ENCODE results near the gene LRP8. TPM values are rescaled to one million over a fixed set of nuclear protein-coding genes. Genes with fewer than 3 reads are reported as not detected.

Gene LRP8
- total RNA-seq, 1 donor from 2014 or later: 15.8 TPM

GRCh38 chr1:53310847-53311681, 16.8 kb downstream of the LRP8 start:
- Mint-ChIP-seq H3K4me1 (ENCODE audit: unreplicated experiment) (peaks cover 19% of the 10 kb centered on the region), H3K9me3 (ENCODE audit: unreplicated experiment) (no peaks in the 10 kb centered on the region), H3K4me3 (ENCODE audit: unreplicated experiment) (no peak overlapping the region), H3K27ac (ENCODE audit: unreplicated experiment) (no peak overlapping the region), H3K36me3 (ENCODE audit: low read depth, unreplicated experiment) (peaks cover 14% of the 10 kb centered on the region), H3K27me3 (ENCODE audit: unreplicated experiment) (peaks cover 11% of the 10 kb centered on the region)
- no peak for DNase-seq (ENCODE audit: low spot score)
- TF ChIP-seq, protein P1, sequence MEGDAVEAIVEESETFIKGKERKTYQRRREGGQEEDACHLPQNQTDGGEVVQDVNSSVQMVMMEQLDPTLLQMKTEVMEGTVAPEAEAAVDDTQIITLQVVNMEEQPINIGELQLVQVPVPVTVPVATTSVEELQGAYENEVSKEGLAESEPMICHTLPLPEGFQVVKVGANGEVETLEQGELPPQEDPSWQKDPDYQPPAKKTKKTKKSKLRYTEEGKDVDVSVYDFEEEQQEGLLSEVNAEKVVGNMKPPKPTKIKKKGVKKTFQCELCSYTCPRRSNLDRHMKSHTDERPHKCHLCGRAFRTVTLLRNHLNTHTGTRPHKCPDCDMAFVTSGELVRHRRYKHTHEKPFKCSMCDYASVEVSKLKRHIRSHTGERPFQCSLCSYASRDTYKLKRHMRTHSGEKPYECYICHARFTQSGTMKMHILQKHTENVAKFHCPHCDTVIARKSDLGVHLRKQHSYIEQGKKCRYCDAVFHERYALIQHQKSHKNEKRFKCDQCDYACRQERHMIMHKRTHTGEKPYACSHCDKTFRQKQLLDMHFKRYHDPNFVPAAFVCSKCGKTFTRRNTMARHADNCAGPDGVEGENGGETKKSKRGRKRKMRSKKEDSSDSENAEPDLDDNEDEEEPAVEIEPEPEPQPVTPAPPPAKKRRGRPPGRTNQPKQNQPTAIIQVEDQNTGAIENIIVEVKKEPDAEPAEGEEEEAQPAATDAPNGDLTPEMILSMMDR (IDR thresholded peaks at IDR 0.05; ENCODE audit: unreplicated experiment): no peak

- no peak for DNase-seq (ENCODE audit: low spot score)
- H3K4me1 Mint-ChIP-seq (ENCODE audit: unreplicated experiment): peaks cover 15% of the 10 kb centered on the region
- TF ChIP-seq, protein P1 (IDR thresholded peaks at IDR 0.05; ENCODE audit: unreplicated experiment): no peak
- no peak overlapping the region for H3K4me3 Mint-ChIP-seq (ENCODE audit: unreplicated experiment)
- peaks cover 11% of the 10 kb centered on the region for H3K27me3 Mint-ChIP-seq (ENCODE audit: unreplicated experiment)
- H3K36me3 Mint-ChIP-seq (ENCODE audit: low read depth, unreplicated experiment): peaks cover 14% of the 10 kb centered on the region
- no peaks in the 10 kb centered on the region for H3K9me3 Mint-ChIP-seq (ENCODE audit: unreplicated experiment)
- no peak overlapping the region for H3K27ac Mint-ChIP-seq (ENCODE audit: unreplicated experiment)
Measured at GRCh38 chr1:53309802-53310201, 18.1 kb downstream of the LRP8 start.

- Mint-ChIP-seq H3K27me3 (ENCODE audit: unreplicated experiment) (peaks cover 11% of the 10 kb centered on the region), H3K4me3 (ENCODE audit: unreplicated experiment) (no peak overlapping the region), H3K4me1 (ENCODE audit: unreplicated experiment) (peaks cover 13% of the 10 kb centered on the region), H3K36me3 (ENCODE audit: low read depth, unreplicated experiment) (peaks cover 11% of the 10 kb centered on the region), H3K27ac (ENCODE audit: unreplicated experiment) (no peak overlapping the region), H3K9me3 (ENCODE audit: unreplicated experiment) (no peaks in the 10 kb centered on the region)
- TF ChIP-seq, protein P1 (IDR thresholded peaks at IDR 0.05; ENCODE audit: unreplicated experiment): no peak
- no peak for DNase-seq (ENCODE audit: low spot score)
Measured at GRCh38 chr1:53308506-53308905, 19.4 kb downstream of the LRP8 start.

- Mint-ChIP-seq H3K9me3 (ENCODE audit: unreplicated experiment) (no peaks in the 10 kb centered on the region), H3K27ac (ENCODE audit: unreplicated experiment) (peak overlapping the region; percentile 41), H3K4me1 (ENCODE audit: unreplicated experiment) (peaks cover 12% of the 10 kb centered on the region), H3K27me3 (ENCODE audit: unreplicated experiment) (peaks cover 11% of the 10 kb centered on the region), H3K36me3 (ENCODE audit: low read depth, unreplicated experiment) (peaks cover 8% of the 10 kb centered on the region), H3K4me3 (ENCODE audit: unreplicated experiment) (no peak overlapping the region)
- TF ChIP-seq, protein P1 (IDR thresholded peaks at IDR 0.05; ENCODE audit: unreplicated experiment): no peak
- no peak for DNase-seq (ENCODE audit: low spot score)
Measured at GRCh38 chr1:53307037-53307436, 20.8 kb downstream of the LRP8 start.

DNA sequence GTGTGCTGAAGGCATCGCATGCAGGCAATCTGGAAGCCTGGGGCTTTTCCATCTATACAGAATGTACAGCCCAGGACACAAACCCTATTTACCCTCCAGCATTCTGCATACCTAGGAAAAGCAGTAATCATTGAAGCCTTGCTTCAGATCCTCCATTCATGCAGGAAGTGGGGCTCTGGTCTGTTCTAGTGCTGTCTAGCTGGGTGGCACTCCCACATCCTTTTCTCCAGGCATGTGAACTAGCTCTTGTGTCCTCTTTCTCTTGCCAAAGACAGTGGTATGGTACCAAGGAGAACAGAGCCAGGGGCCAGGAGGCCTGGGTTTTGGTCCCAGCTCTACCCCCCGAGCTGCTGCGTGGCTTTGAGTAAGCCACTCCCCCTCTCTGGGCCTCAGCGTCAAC, 21.7 kb downstream of the LRP8 start:
- Mint-ChIP-seq H3K4me1 (ENCODE audit: unreplicated experiment) (peaks cover 12% of the 10 kb centered on the region), H3K4me3 (ENCODE audit: unreplicated experiment) (no peak overlapping the region), H3K9me3 (ENCODE audit: unreplicated experiment) (no peaks in the 10 kb centered on the region), H3K27me3 (ENCODE audit: unreplicated experiment) (peaks cover 9% of the 10 kb centered on the region), H3K27ac (ENCODE audit: unreplicated experiment) (no peak overlapping the region), H3K36me3 (ENCODE audit: low read depth, unreplicated experiment) (peaks cover 4% of the 10 kb centered on the region)
- no peak for DNase-seq (ENCODE audit: low spot score)
- TF ChIP-seq, protein P1 (IDR thresholded peaks at IDR 0.05; ENCODE audit: unreplicated experiment): no peak

All from endothelial cell (in vitro differentiated cells).